ENCODE measurements around the gene TOX3. TPM values are rescaled to one million over a fixed set of nuclear protein-coding genes. Genes with fewer than 3 reads are reported as not detected.

The TOX3 gene
- total RNA-seq, 2 donors from 2014 or later = 50.5 to 53.0 TPM

- H3K27ac ChIP-seq = no peak overlapping the region
- no peaks in the 10 kb centered on the region for H3K36me3 ChIP-seq
- TF ChIP-seq CTCF (IDR thresholded peaks at IDR 0.05) = no peak
- no peak overlapping the region for H3K9ac ChIP-seq (ENCODE audit: low read depth in 2 of 2, low read length in 2 of 2)
- no peak for DNase-seq
- H3K9me3 ChIP-seq = no peaks in the 10 kb centered on the region
- no peak overlapping the region for H3K4me3 ChIP-seq
- peaks cover 3% of the 10 kb centered on the region for H3K4me1 ChIP-seq
- intact Hi-C loops (cut with DNase I) = no loop called here
- H3K27me3 ChIP-seq = no peaks in the 10 kb centered on the region
These were observed 22.2 kb upstream of the TOX3 start for GRCh38 chr16:52568983-52569690.

GRCh38 chr16:52568495-52568894 is 21.6 kb upstream of the TOX3 start:
- H3K4me3 ChIP-seq = no peak overlapping the region
- H3K4me1 ChIP-seq = peaks cover 4% of the 10 kb centered on the region
- H3K36me3 ChIP-seq = no peaks in the 10 kb centered on the region
- intact Hi-C loops (cut with DNase I) = no loop called here
- no peak for DNase-seq
- no peaks in the 10 kb centered on the region for H3K9me3 ChIP-seq
- no peak overlapping the region for H3K27ac ChIP-seq
- TF ChIP-seq CTCF (IDR thresholded peaks at IDR 0.05) = no peak
- H3K9ac ChIP-seq (ENCODE audit: low read depth in 2 of 2, low read length in 2 of 2) = no peak overlapping the region
- no peaks in the 10 kb centered on the region for H3K27me3 ChIP-seq

GRCh38 chr16:52567193-52567592 is 20.2 kb upstream of the TOX3 start:
- no peak for DNase-seq
- TF ChIP-seq CTCF (IDR thresholded peaks at IDR 0.05) = no peak
- H3K36me3 ChIP-seq = no peaks in the 10 kb centered on the region
- no peaks in the 10 kb centered on the region for H3K9me3 ChIP-seq
- no peak overlapping the region for H3K27ac ChIP-seq
- no peak overlapping the region for H3K9ac ChIP-seq (ENCODE audit: low read depth in 2 of 2, low read length in 2 of 2)
- H3K27me3 ChIP-seq = no peaks in the 10 kb centered on the region
- H3K4me3 ChIP-seq = no peak overlapping the region
- H3K4me1 ChIP-seq = peaks cover 5% of the 10 kb centered on the region
- intact Hi-C loops (cut with DNase I) = no loop called here

- peaks cover 11% of the 10 kb centered on the region for H3K4me1 ChIP-seq
- TF ChIP-seq CTCF (IDR thresholded peaks at IDR 0.05) = no peak
- H3K27ac ChIP-seq = peak overlapping the region; percentile 92
- H3K27me3 ChIP-seq = no peaks in the 10 kb centered on the region
- peak; percentile 20 for DNase-seq
- H3K4me3 ChIP-seq = no peak overlapping the region
- H3K9me3 ChIP-seq = no peaks in the 10 kb centered on the region
- peak overlapping the region in 1 of 2 donors; percentile 28 for H3K9ac ChIP-seq (ENCODE audit: low read depth in 2 of 2, low read length in 2 of 2)
- no peaks in the 10 kb centered on the region for H3K36me3 ChIP-seq
- intact Hi-C loops (cut with DNase I) = no loop called here
These were observed 17.0 kb upstream of the TOX3 start for GRCh38 chr16:52563767-52564611.

GRCh38 chr16:52562770-52563169 is 15.8 kb upstream of the TOX3 start:
- H3K27ac ChIP-seq = peak overlapping the region; percentile 92
- DNase-seq = no peak
- H3K4me3 ChIP-seq = no peak overlapping the region
- no peaks in the 10 kb centered on the region for H3K36me3 ChIP-seq
- H3K9me3 ChIP-seq = no peaks in the 10 kb centered on the region
- H3K27me3 ChIP-seq = no peaks in the 10 kb centered on the region
- intact Hi-C loops (cut with DNase I) = no loop called here
- peaks cover 11% of the 10 kb centered on the region for H3K4me1 ChIP-seq
- H3K9ac ChIP-seq (ENCODE audit: low read depth in 2 of 2, low read length in 2 of 2) = peak overlapping the region in 1 of 2 donors; percentile 69
- no peak for TF ChIP-seq CTCF (IDR thresholded peaks at IDR 0.05)

Measured in colonic mucosa (tissue), 4 donors.